ENCODE results near the gene FRYL. TPM values are rescaled to one million over a fixed set of nuclear protein-coding genes. Genes with fewer than 3 reads are reported as not detected.

The FRYL gene
- total RNA-seq, 1 donor from 2014 or later: 50.0 TPM

GRCh38 chr4:48623182-48623780, 156.8 kb downstream of the FRYL start:
- Mint-ChIP-seq H3K4me3 (no peak overlapping the region), H3K36me3 (peaks cover 14% of the 10 kb centered on the region), H3K27me3 (no peaks in the 10 kb centered on the region), H3K27ac (no peak overlapping the region), H3K9me3 (no peaks in the 10 kb centered on the region), H3K4me1 (ENCODE audit: unreplicated experiment) (no peaks in the 10 kb centered on the region)
- no peak for TF ChIP-seq CTCF (conservative IDR thresholded peaks at IDR 0.05)
- DNase-seq (ENCODE audit: extremely low spot score, unreplicated experiment): no peak

- Mint-ChIP-seq H3K27ac (no peak overlapping the region), H3K36me3 (peaks cover 25% of the 10 kb centered on the region), H3K27me3 (no peaks in the 10 kb centered on the region), H3K9me3 (no peaks in the 10 kb centered on the region), H3K4me1 (ENCODE audit: unreplicated experiment) (no peaks in the 10 kb centered on the region), H3K4me3 (no peak overlapping the region)
- DNase-seq (ENCODE audit: extremely low spot score, unreplicated experiment): no peak
- TF ChIP-seq CTCF (conservative IDR thresholded peaks at IDR 0.05): no peak
Measured at GRCh38 chr4:48620831-48621230, 159.2 kb downstream of the FRYL start.

- no peaks in the 10 kb centered on the region for H3K27me3 Mint-ChIP-seq
- H3K4me1 Mint-ChIP-seq (ENCODE audit: unreplicated experiment): no peaks in the 10 kb centered on the region
- no peak for TF ChIP-seq CTCF (conservative IDR thresholded peaks at IDR 0.05)
- H3K36me3 Mint-ChIP-seq: peaks cover 28% of the 10 kb centered on the region
- DNase-seq (ENCODE audit: extremely low spot score, unreplicated experiment): no peak
- no peak overlapping the region for H3K4me3 Mint-ChIP-seq
- H3K9me3 Mint-ChIP-seq: peaks cover 6% of the 10 kb centered on the region
- H3K27ac Mint-ChIP-seq: no peak overlapping the region
Measured at GRCh38 chr4:48620093-48620492, 160.0 kb downstream of the FRYL start.

GRCh38 chr4:48604527-48604926, 175.6 kb downstream of the FRYL start:
- peaks cover 6% of the 10 kb centered on the region for H3K4me1 Mint-ChIP-seq (ENCODE audit: unreplicated experiment)
- no peak overlapping the region for H3K4me3 Mint-ChIP-seq
- H3K27me3 Mint-ChIP-seq: no peaks in the 10 kb centered on the region
- H3K9me3 Mint-ChIP-seq: no peaks in the 10 kb centered on the region
- no peak for DNase-seq (ENCODE audit: extremely low spot score, unreplicated experiment)
- H3K36me3 Mint-ChIP-seq: no peaks in the 10 kb centered on the region
- no peak for TF ChIP-seq CTCF (conservative IDR thresholded peaks at IDR 0.05)
- H3K27ac Mint-ChIP-seq: peak overlapping the region; percentile 7

- no peak for TF ChIP-seq CTCF (conservative IDR thresholded peaks at IDR 0.05)
- no peaks in the 10 kb centered on the region for H3K9me3 Mint-ChIP-seq
- peak overlapping the region; percentile 11 for H3K27ac Mint-ChIP-seq
- H3K27me3 Mint-ChIP-seq: no peaks in the 10 kb centered on the region
- H3K4me1 Mint-ChIP-seq (ENCODE audit: unreplicated experiment): peaks cover 6% of the 10 kb centered on the region
- H3K4me3 Mint-ChIP-seq: no peak overlapping the region
- no peaks in the 10 kb centered on the region for H3K36me3 Mint-ChIP-seq
- no peak for DNase-seq (ENCODE audit: extremely low spot score, unreplicated experiment)
Measured at GRCh38 chr4:48604041-48604440, 176.0 kb downstream of the FRYL start.
